Right atrium auricular region (tissue), 2 donors: ENCODE results near the gene ITPKB. TPM values are rescaled to one million over a fixed set of nuclear protein-coding genes. Genes with fewer than 3 reads are reported as not detected.
"Not testable (repeated sequence)": the region's sequence is repeated elsewhere in the genome, so short reads cannot be mapped to it uniquely, and the experiment has no call there.

ENCODE experiments used
- DNase-seq: peaks from one replicate; pipeline ENCODE4 v3.0.0-alpha.2; 2019; ENCODE audit warnings: low spot score
- H3K27ac ChIP-seq, 2 donors: fragments of 200-600 bp; sonication (generic); 1 replicate in 1 of 2; 2 replicates in 1 of 2; pipeline ENCODE4 v1.5.1; 2016 to 2019
- H3K27me3 ChIP-seq, 2 donors: fragments of 200-600 bp; sonication (generic); one replicate each; pipeline versions ENCODE4 v1.5.1 to v1.6.0; 2017 to 2019
- H3K36me3 ChIP-seq: fragments of 200-600 bp; sonication (generic); one replicate; pipeline ENCODE4 v1.5.1; 2016
- H3K4me1 ChIP-seq, 2 donors: fragments of 200-600 bp; sonication (generic); one replicate each; pipeline versions ENCODE4 v1.5.1 to v1.6.0; 2017 to 2019
- H3K4me3 ChIP-seq, 2 donors: fragments of 200-600 bp; sonication (generic); 1 replicate in 1 of 2; 2 replicates in 1 of 2; pipeline ENCODE4 v1.5.1; 2017 to 2019; ENCODE audit warnings: mild to moderate bottlenecking in 1 of 2, moderate library complexity in 1 of 2
- H3K9me3 ChIP-seq, 2 donors: fragments of 200-600 bp; sonication (generic); one replicate each; pipeline ENCODE4 v1.5.1; 2019
- CTCF ChIP-seq, 2 donors: fragments of 200-600 bp; sonication (generic); IDR thresholded peaks; one replicate each; pipeline ENCODE4 v1.5.1; 2019; ENCODE audit warnings: antibody characterized with exemption in 2 of 2
- total RNA-seq, 2 donors: library from RNA; depleted of rRNA; stranded (reverse); fragments of >200 nt; gene quantifications; one replicate each; pipeline ENCODE4 v1.1.0, GENCODE V29; 2016

ITPKB gene
- total RNA-seq, 2 donors from 2014 or later = 10.8 to 11.0 TPM

GRCh38 chr1:226754097-226754496 is 15.0 kb upstream of the ITPKB start:
- no peaks in the 10 kb centered on the region for H3K36me3 ChIP-seq
- no peak for DNase-seq
- H3K4me3 ChIP-seq = no peak overlapping the region
- H3K27me3 ChIP-seq = no peaks in the 10 kb centered on the region
- no peaks in the 10 kb centered on the region for H3K9me3 ChIP-seq
- H3K27ac ChIP-seq = no peak overlapping the region
- no peak for TF ChIP-seq CTCF (IDR thresholded peaks at IDR 0.05)
- H3K4me1 ChIP-seq = no peaks in the 10 kb centered on the region

GRCh38 chr1:226751703-226752102 is 12.6 kb upstream of the ITPKB start:
- no peak overlapping the region for H3K4me3 ChIP-seq
- H3K36me3 ChIP-seq = no peaks in the 10 kb centered on the region
- no peaks in the 10 kb centered on the region for H3K9me3 ChIP-seq
- no peak for DNase-seq
- TF ChIP-seq CTCF (IDR thresholded peaks at IDR 0.05) = no peak
- no peak overlapping the region for H3K27ac ChIP-seq
- H3K4me1 ChIP-seq = no peaks in the 10 kb centered on the region
- H3K27me3 ChIP-seq = no peaks in the 10 kb centered on the region

DNA sequence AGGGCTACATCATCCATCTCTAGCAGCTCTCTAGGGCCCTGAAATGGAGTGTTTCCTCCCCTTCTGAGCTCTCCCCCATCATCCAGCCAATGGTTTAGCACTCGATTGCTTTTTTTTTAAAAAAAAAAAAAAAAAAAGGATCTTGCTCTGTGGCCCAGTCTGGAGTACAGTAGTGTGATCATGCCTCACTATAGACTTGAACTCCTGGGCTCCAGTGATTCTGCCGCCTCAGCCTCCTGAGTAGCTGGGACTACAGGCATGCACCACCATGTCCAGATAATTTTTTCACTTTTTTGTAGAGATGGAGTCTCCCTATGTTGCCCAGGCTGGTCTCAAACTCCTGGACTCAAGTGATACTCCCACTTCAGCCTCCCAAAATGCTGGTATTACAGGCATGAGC is 12.1 kb upstream of the ITPKB start:
- H3K4me1 ChIP-seq = no peaks in the 10 kb centered on the region
- H3K9me3 ChIP-seq = no peaks in the 10 kb centered on the region
- TF ChIP-seq CTCF (IDR thresholded peaks at IDR 0.05) = no peak
- DNase-seq = no peak
- H3K36me3 ChIP-seq = no peaks in the 10 kb centered on the region
- H3K27ac ChIP-seq = no peak overlapping the region
- no peak overlapping the region for H3K4me3 ChIP-seq
- H3K27me3 ChIP-seq = no peaks in the 10 kb centered on the region

GRCh38 chr1:226749467-226749866 is 10.4 kb upstream of the ITPKB start:
- Histone ChIP-seq H3K27ac (no peak overlapping the region), H3K27me3 (no peaks in the 10 kb centered on the region), H3K4me1 (no peaks in the 10 kb centered on the region), H3K4me3 (no peak overlapping the region), H3K9me3 (no peaks in the 10 kb centered on the region), H3K36me3 (no peaks in the 10 kb centered on the region)
- no peak for DNase-seq
- no peak for TF ChIP-seq CTCF (IDR thresholded peaks at IDR 0.05)

GRCh38 chr1:226748306-226748705 is 9.2 kb upstream of the ITPKB start:
- Histone ChIP-seq H3K36me3 (no peaks in the 10 kb centered on the region), H3K4me3 (no peak overlapping the region), H3K27ac (no peak overlapping the region), H3K4me1 (no peaks in the 10 kb centered on the region), H3K9me3 (peaks cover 0 to 5% of the 10 kb centered on the region in 2 donors), H3K27me3 (no peaks in the 10 kb centered on the region)
- no peak for TF ChIP-seq CTCF (IDR thresholded peaks at IDR 0.05)
- no peak for DNase-seq

DNA sequence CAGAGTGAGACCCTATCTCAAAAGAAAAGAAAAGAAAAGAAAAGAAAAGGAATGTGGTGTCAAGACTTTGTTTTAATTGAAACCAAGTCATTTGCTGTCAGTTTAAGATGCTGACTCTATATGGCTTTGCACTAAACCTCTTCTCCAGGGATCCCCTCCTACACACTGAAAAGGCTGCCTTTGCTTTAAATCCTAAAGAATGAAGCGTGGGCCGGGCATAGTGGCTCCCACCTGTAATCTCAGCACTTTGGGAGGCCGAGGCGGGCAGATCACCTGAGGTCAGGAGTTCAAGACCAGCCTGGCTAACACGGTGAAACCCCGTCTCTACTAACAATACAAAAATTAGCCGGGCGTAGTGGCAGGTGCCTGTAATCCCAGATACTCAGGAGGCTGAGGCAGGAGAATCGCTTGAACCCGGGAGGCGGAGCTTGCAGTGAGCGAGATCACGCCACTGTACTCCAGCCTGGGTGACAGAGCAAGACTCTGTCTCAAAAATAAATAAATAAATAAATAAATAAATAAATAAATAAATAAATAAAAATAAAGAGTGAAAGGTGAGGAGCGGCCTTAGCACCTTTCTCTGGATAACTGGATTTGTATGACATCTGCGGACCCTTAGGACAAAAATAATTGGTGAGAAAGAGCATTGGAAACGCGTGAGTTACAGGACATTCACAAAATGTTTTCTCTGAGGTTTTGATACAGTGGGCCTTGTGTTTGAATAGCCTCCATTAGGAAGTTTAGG is 8.6 kb upstream of the ITPKB start:
- H3K9me3 ChIP-seq, H3K36me3 ChIP-seq, H3K4me1 ChIP-seq, H3K4me3 ChIP-seq, H3K27me3 ChIP-seq, H3K27ac ChIP-seq, DNase-seq: not testable (repeated sequence)
